GM19395 (cell line): ENCODE measurements around the gene ABCC1.
"Not testable (repeated sequence)": the region's sequence is repeated elsewhere in the genome, so short reads cannot be mapped to it uniquely, and the experiment has no call there.

ENCODE experiments used
- ATAC-seq: cut with Tn5 transposase; IDR thresholded peaks from one replicate; pipeline ENCODE4 v1.9.1; 2021; ENCODE audit warnings: mild to moderate bottlenecking, moderate library complexity; ENCODE audit not compliant: unreplicated experiment

Gene ABCC1

GRCh38 chr16:16104132-16104803, 154.9 kb downstream of the ABCC1 start:
- ATAC-seq, result not testable (repeated sequence)

- ATAC-seq, result not testable (repeated sequence)
These were observed 155.4 kb downstream of the ABCC1 start for GRCh38 chr16:16104804-16105141.

- no peak for ATAC-seq
These were observed 156.2 kb downstream of the ABCC1 start for GRCh38 chr16:16105646-16106045.

GRCh38 chr16:16106466-16106865, 157.1 kb downstream of the ABCC1 start:
- ATAC-seq, result no peak

GRCh38 chr16:16107839-16108238, 158.4 kb downstream of the ABCC1 start:
- no peak for ATAC-seq

- ATAC-seq, result no peak
These were observed 159.3 kb downstream of the ABCC1 start for GRCh38 chr16:16108759-16109158.

- ATAC-seq, result no peak
These were observed 160.2 kb downstream of the ABCC1 start for GRCh38 chr16:16109453-16110110.

- no peak for ATAC-seq
These were observed 160.7 kb downstream of the ABCC1 start for GRCh38 chr16:16110111-16110490.

GRCh38 chr16:16111639-16112038, 162.2 kb downstream of the ABCC1 start:
- no peak for ATAC-seq

- ATAC-seq, result no peak
These were observed 163.1 kb downstream of the ABCC1 start for GRCh38 chr16:16112450-16113053.

- ATAC-seq, result no peak
These were observed 163.7 kb downstream of the ABCC1 start for GRCh38 chr16:16113076-16113475.

- ATAC-seq, result no peak
These were observed 167.4 kb downstream of the ABCC1 start for GRCh38 chr16:16116841-16117240.

- no peak for ATAC-seq
These were observed 168.9 kb downstream of the ABCC1 start for GRCh38 chr16:16118337-16118736.

- ATAC-seq, result no peak
These were observed 170.6 kb downstream of the ABCC1 start for GRCh38 chr16:16120044-16120381.

- no peak for ATAC-seq
These were observed 171.2 kb downstream of the ABCC1 start for GRCh38 chr16:16120382-16121184.

GRCh38 chr16:16121185-16121727, 171.8 kb downstream of the ABCC1 start:
- no peak for ATAC-seq

- ATAC-seq, result no peak
These were observed 172.8 kb downstream of the ABCC1 start for GRCh38 chr16:16122264-16122663.

GRCh38 chr16:16124438-16124837, 175.0 kb downstream of the ABCC1 start:
- no peak for ATAC-seq

- no peak for ATAC-seq
These were observed 175.6 kb downstream of the ABCC1 start for GRCh38 chr16:16124974-16125373.

GRCh38 chr16:16126896-16127295, 177.5 kb downstream of the ABCC1 start:
- ATAC-seq, result no peak

- no peak for ATAC-seq
These were observed 178.2 kb downstream of the ABCC1 start for GRCh38 chr16:16127469-16128116.
